H1 (cell line): ENCODE results near the gene OPCML. TPM values are rescaled to one million over a fixed set of nuclear protein-coding genes. Genes with fewer than 3 reads are reported as not detected.

Source experiments
- CTCF ChIA-PET: fragments of 300-600 bp; sonication (Branson Sonifier 250); formaldehyde crosslinking; loops from one replicate; lab custom pipeline; 2021; ENCODE audit not compliant: partially characterized antibody; lab: Charles Lee
- POLR2A ChIA-PET: fragments of 300-600 bp; sonication (Branson Sonifier 250); formaldehyde crosslinking; loops from one replicate; lab custom pipeline; 2021; ENCODE audit warnings: inconsistent platforms; ENCODE audit not compliant: partially characterized antibody; lab: Charles Lee
- DNase-seq, 2 experiments: peaks; one replicate each; pipeline versions ENCODE4 v3.0.0 to v3.0.0-alpha.2; 2010 to 2022; ENCODE audit warnings: low spot score in 2 of 2, low read depth in 1 of 2, mixed read lengths in 1 of 2
- FAIRE-seq: peaks from 2 replicates; lab custom pipeline; 2011; peaks lifted over from hg19 to GRCh38; lab: Jason Lieb, UNC
- H2AFZ ChIP-seq: 2 replicates; pipeline ENCODE4 v1.8.1; 2012; ENCODE audit warnings: low read length, inconsistent platforms
- H2AK5ac ChIP-seq: 2 replicates; pipeline ENCODE4 v1.6.1; 2013; ENCODE audit warnings: low read depth, low read length
- H2BK120ac ChIP-seq: replicated peaks from 2 replicates; pipeline ENCODE3; 2013; ENCODE audit warnings: low read depth, low read length, inconsistent platforms
- H2BK12ac ChIP-seq: 2 replicates; pipeline ENCODE4 v1.6.1; 2013; ENCODE audit warnings: low read depth, low read length
- H2BK15ac ChIP-seq: 2 replicates; pipeline ENCODE4 v1.6.1; 2013; ENCODE audit warnings: low read length
- H2BK20ac ChIP-seq: 2 replicates; pipeline ENCODE4 v1.6.1; 2013; ENCODE audit warnings: low read length
- H2BK5ac ChIP-seq: 2 replicates; pipeline ENCODE4 v1.6.1; 2013; ENCODE audit warnings: low read depth, low read length
- H3K14ac ChIP-seq: 2 replicates; pipeline ENCODE4 v1.6.1; 2013; ENCODE audit warnings: inconsistent platforms; ENCODE audit not compliant: insufficient read length
- H3K18ac ChIP-seq: 2 replicates; pipeline ENCODE4 v1.6.1; 2013; ENCODE audit warnings: low read length; ENCODE audit errors: extremely low read depth
- H3K23ac ChIP-seq: 2 replicates; pipeline ENCODE4 v1.6.1; 2013; ENCODE audit warnings: inconsistent platforms; ENCODE audit not compliant: insufficient read length
- H3K23me2 ChIP-seq: 2 replicates; pipeline ENCODE4 v1.6.1; 2013; ENCODE audit warnings: low read depth, low read length
- H3K27ac ChIP-seq: 2 replicates; pipeline ENCODE4 v1.6.1; 2011; ENCODE audit warnings: low read depth, low read length, inconsistent platforms
- H3K27me3 ChIP-seq, 4 experiments: replicated peaks in 1 of 4; 1 replicate in 1 of 4; 2 replicates in 3 of 4; pipeline versions ENCODE4 v1.6.1 to v1.8.1; 2011 to 2013; ENCODE audit warnings: low read length in 3 of 4, mild to moderate bottlenecking in 3 of 4, inconsistent platforms in 2 of 4, mixed read lengths in 2 of 4, moderate library complexity in 1 of 4; ENCODE audit not compliant: control insufficient read depth in 3 of 4, insufficient read depth in 3 of 4; ENCODE audit errors: extremely low read depth in 1 of 4
- H3K36me3 ChIP-seq, 4 experiments: 2 replicates each; pipeline versions ENCODE4 v1.6.1 to v1.8.1; 2011 to 2013; ENCODE audit warnings: mild to moderate bottlenecking in 4 of 4, low read length in 3 of 4, moderate library complexity in 2 of 4, control low read depth in 1 of 4, inconsistent platforms in 1 of 4; ENCODE audit not compliant: insufficient read depth in 4 of 4, control insufficient read depth in 2 of 4
- H3K4ac ChIP-seq: replicated peaks from 2 replicates; pipeline ENCODE3; 2013; ENCODE audit warnings: low read length, low read depth, mixed read lengths, inconsistent platforms; ENCODE audit not compliant: insufficient read length
- H3K4me1 ChIP-seq, 4 experiments: replicated peaks in 1 of 4; 1 replicate in 1 of 4; 2 replicates in 3 of 4; pipeline versions ENCODE4 v1.6.1 to v1.8.1; 2011 to 2013; ENCODE audit warnings: low read length in 3 of 4, inconsistent platforms in 2 of 4, mixed read lengths in 1 of 4; ENCODE audit not compliant: insufficient read depth in 4 of 4, control insufficient read depth in 3 of 4
- H3K4me2 ChIP-seq, 2 experiments: 2 replicates each; pipeline versions ENCODE4 v1.6.1 to v1.8.1; 2011 to 2013; ENCODE audit warnings: low read depth in 2 of 2, low read length in 2 of 2, control low read depth in 1 of 2, inconsistent platforms in 1 of 2, mild to moderate bottlenecking in 1 of 2; ENCODE audit not compliant: insufficient read depth in 1 of 2
- H3K4me3 ChIP-seq, 4 experiments: fragments of 200-600, 300-600 bp in 1 of 4; sonication (generic), shearing (Covaris generic), sonication (Bioruptor Twin) in 1 of 4; 2 replicates each; pipeline versions ENCODE4 v1.5.1 to v1.8.1; 2011 to 2016; ENCODE audit warnings: low read length in 4 of 4, low read depth in 3 of 4, control low read depth in 2 of 4, inconsistent platforms in 2 of 4, mild to moderate bottlenecking in 2 of 4, mixed read lengths in 1 of 4, moderate library complexity in 1 of 4; ENCODE audit not compliant: insufficient read depth in 2 of 4; ENCODE audit errors: extremely low read depth in 1 of 4
- H3K56ac ChIP-seq: replicated peaks from 2 replicates; pipeline ENCODE3; 2013; ENCODE audit warnings: low read depth, mild to moderate bottlenecking, mixed read lengths, low read length, inconsistent platforms; ENCODE audit not compliant: insufficient read length
- H3K79me1 ChIP-seq: 2 replicates; pipeline ENCODE4 v1.6.1; 2013; ENCODE audit warnings: low read depth, low read length, control low read depth
- H3K79me2 ChIP-seq, 2 experiments: 2 replicates each; pipeline versions ENCODE4 v1.6.1 to v1.8.1; 2012 to 2013; ENCODE audit warnings: low read length in 2 of 2, mild to moderate bottlenecking in 2 of 2, inconsistent platforms in 1 of 2; ENCODE audit not compliant: insufficient read depth in 2 of 2, control insufficient read depth in 1 of 2
- H3K9ac ChIP-seq, 4 experiments: replicated peaks in 1 of 4; 1 replicate in 1 of 4; 2 replicates in 3 of 4; pipeline versions ENCODE4 v1.6.1 to v1.8.1; 2011 to 2013; ENCODE audit warnings: low read depth in 3 of 4, low read length in 3 of 4, control low read depth in 2 of 4, mild to moderate bottlenecking in 2 of 4, moderate library complexity in 2 of 4, inconsistent platforms in 1 of 4; ENCODE audit errors: extremely low read depth in 1 of 4
- H3K9me3 ChIP-seq, 2 experiments: 2 replicates each; pipeline versions ENCODE4 v1.6.1 to v1.8.1; 2012 to 2013; ENCODE audit warnings: mild to moderate bottlenecking in 2 of 2, moderate library complexity in 2 of 2, control low read depth in 1 of 2, inconsistent platforms in 1 of 2, low read depth in 1 of 2, low read length in 1 of 2, mixed read lengths in 1 of 2; ENCODE audit not compliant: insufficient read depth in 2 of 2
- H4K20me1 ChIP-seq, 2 experiments: replicated peaks in 1 of 2; 2 replicates each; pipeline versions ENCODE3 to v1.8.1; 2011 to 2013; ENCODE audit warnings: inconsistent platforms in 2 of 2, low read length in 2 of 2, mild to moderate bottlenecking in 1 of 2; ENCODE audit not compliant: insufficient read depth in 2 of 2, control insufficient read depth in 1 of 2
- H4K5ac ChIP-seq: 2 replicates; pipeline ENCODE4 v1.6.1; 2013; ENCODE audit warnings: low read length, low read depth, mixed read lengths, inconsistent platforms; ENCODE audit not compliant: insufficient read length
- H4K8ac ChIP-seq: 2 replicates; pipeline ENCODE4 v1.8.0; 2013; ENCODE audit warnings: mild to moderate bottlenecking, moderate library complexity, low read length, inconsistent platforms; ENCODE audit not compliant: insufficient read depth; ENCODE audit errors: extremely low read depth
- H4K91ac ChIP-seq: replicated peaks from 2 replicates; pipeline ENCODE3; 2013; ENCODE audit warnings: low read length, mixed read lengths, inconsistent platforms; ENCODE audit not compliant: insufficient read length
- ATF3 ChIP-seq: IDR thresholded peaks from 2 replicates; pipeline ENCODE4 v1.6.1; 2011; ENCODE audit warnings: low read depth, mild to moderate bottlenecking, low read length; ENCODE audit not compliant: insufficient read depth
- BCL11A ChIP-seq, 2 experiments: IDR thresholded peaks; one replicate each; pipeline ENCODE4 v1.6.1; 2011; ENCODE audit warnings: low read depth in 2 of 2, low read length in 2 of 2, mild to moderate bottlenecking in 2 of 2
- EGR1 ChIP-seq: IDR thresholded peaks from 2 replicates; pipeline ENCODE4 v1.6.1; 2011; ENCODE audit warnings: low read depth, low read length, borderline replicate concordance
- EZH2 ChIP-seq: fragments of 200-600 bp; sonication (generic); IDR thresholded peaks from 2 replicates; pipeline ENCODE4 v1.7.1; 2012; ENCODE audit warnings: low read depth, mild to moderate bottlenecking, moderate library complexity, low read length, inconsistent platforms; ENCODE audit not compliant: severe bottlenecking
- JUN ChIP-seq: IDR thresholded peaks from 2 replicates; pipeline ENCODE4 v1.6.1; 2011; ENCODE audit warnings: low read depth, mild to moderate bottlenecking, improper control_type of control experiment, low read length
- PHF8 ChIP-seq: fragments of 200-600 bp; sonication (generic); conservative IDR thresholded peaks from 2 replicates; pipeline ENCODE4 v1.7.1; 2012; ENCODE audit warnings: low read depth, mild to moderate bottlenecking, inconsistent platforms, low read length, moderate library complexity
- POLR2A ChIP-seq, 2 experiments: IDR thresholded peaks; 1 replicate in 1 of 2; 2 replicates in 1 of 2; pipeline ENCODE4 v1.6.1; 2011; ENCODE audit warnings: low read depth in 2 of 2, low read length in 2 of 2, mild to moderate bottlenecking in 2 of 2; ENCODE audit errors: control extremely low read depth in 1 of 2
- POLR2AphosphoS5 ChIP-seq: IDR thresholded peaks from 2 replicates; pipeline ENCODE4 v1.6.1; 2011; ENCODE audit warnings: low read depth, low read length
- RBBP5 ChIP-seq: IDR thresholded peaks from 2 replicates; pipeline ENCODE4 v1.7.1; 2012; ENCODE audit warnings: low read depth, mild to moderate bottlenecking, inconsistent platforms, low read length, moderate library complexity, borderline replicate concordance
- RXRA ChIP-seq: IDR thresholded peaks from 2 replicates; pipeline ENCODE4 v1.6.1; 2011; ENCODE audit warnings: low read depth, mild to moderate bottlenecking, low read length, moderate library complexity; ENCODE audit not compliant: insufficient read depth
- SIX5 ChIP-seq: IDR thresholded peaks from 2 replicates; pipeline ENCODE4 v1.6.1; 2011; ENCODE audit warnings: mild to moderate bottlenecking, low read depth, low read length
- USF2 ChIP-seq: IDR thresholded peaks from 2 replicates; pipeline ENCODE4 v1.6.1; 2011; ENCODE audit warnings: low read length, improper control_type of control experiment
- YY1 ChIP-seq: IDR thresholded peaks from 2 replicates; pipeline ENCODE4 v1.6.1; 2011; ENCODE audit warnings: low read depth, mild to moderate bottlenecking, low read length
- ZNF274 ChIP-seq: IDR thresholded peaks from 2 replicates; pipeline ENCODE4 v1.7.0; 2012; ENCODE audit warnings: low read length, borderline replicate concordance; ENCODE audit errors: extremely low read depth
- WGBS, 2 experiments: shearing (Covaris generic) in 1 of 2; methylation state at CpG; one replicate each; pipeline versions ENCODE4 v1.1.6 to v1.1.7; 2013 to 2015; ENCODE audit warnings: low lambda C conversion rate in 2 of 2, mixed read lengths in 2 of 2, inconsistent platforms in 1 of 2, low coverage in 1 of 2, missing lambda C conversion rate in 1 of 2; ENCODE audit not compliant: insufficient replicate concordance in 2 of 2, insufficient coverage in 1 of 2, insufficient read length in 1 of 2; ENCODE audit errors: extremely low coverage in 1 of 2, missing lambda C conversion rate in 1 of 2; 5-methylcytosine and 5-hydroxymethylcytosine counted together
- polyA plus RNA-seq, 7 experiments: library from polyadenylated mRNA; depleted of rRNA in 3 of 7; stranded (reverse) in 5 of 7; unstranded in 2 of 7; fragments of >200 nt in 5 of 7; fragments of 200-250 nt in 2 of 7; gene quantifications; 1 replicate in 5 of 7; 2 replicates in 1 of 7; 4 replicates in 1 of 7; pipeline versions ENCODE4 v1.2.1 to v1.2.3, GENCODE V29; 2011 to 2013; ENCODE audit warnings: missing spikeins in 2 of 7, mixed read lengths in 2 of 7
- total RNA-seq: library from RNA; stranded (reverse); fragmentation: NEBNext Ultra II Directional; extraction: Animal tissue kit (Norgen Biotek cat#: 25700); gene quantifications from 2 replicates; pipeline ENCODE4 v1.2.1, GENCODE V29; 2021

The OPCML gene
- total and polyA plus RNA-seq, 2 of the 8 experiments (the other 6 are each of a cell fraction or from before 2014, with no cell fraction given) = 2.3 to 3.1 TPM

- Histone ChIP-seq H3K79me2 (no peaks in the 10 kb centered on the region), H3K4me3 (no peak overlapping the region), H2AFZ (no peak overlapping the region), H4K5ac (no peak overlapping the region), H3K27me3 (no peaks in the 10 kb centered on the region), H2BK15ac (no peak overlapping the region), H4K91ac (no peak overlapping the region), H3K23me2 (no peaks in the 10 kb centered on the region), H3K27ac (no peak overlapping the region), H2BK20ac (no peak overlapping the region), H3K36me3 (no peaks in the 10 kb centered on the region), H2BK5ac (no peak overlapping the region), H3K23ac (no peak overlapping the region), H3K4ac (no peak overlapping the region), H3K14ac (no peak overlapping the region), H2BK12ac (no peak overlapping the region), H3K9me3 (no peaks in the 10 kb centered on the region), H3K9ac (no peak overlapping the region), H3K4me1 (no peaks in the 10 kb centered on the region; a peak in 1 of 7 replicates), H3K18ac (no peak overlapping the region), H3K56ac (no peak overlapping the region), H2AK5ac (no peak overlapping the region), H2BK120ac (no peak overlapping the region), H3K79me1 (no peaks in the 10 kb centered on the region), H3K4me2 (no peak overlapping the region), H4K20me1 (no peaks in the 10 kb centered on the region), H4K8ac (no peak overlapping the region)
- DNase-seq (no peak), FAIRE-seq (no peak)
- ChIA-PET CTCF (interaction anchor here (0.6 to 3.1 kb wide), 7 partner anchors 9 to 591 kb away, joined by 3 to 13 read pairs (median 3); no protein-coding TSS in a partner anchor), POLR2A (no interaction called here)
- 97% methylated on average over 7 of the region's 7 CpGs; no CpG with 5 or more reads in 1 of the 2 experiments for WGBS, 2 experiments
- no peak for TF ChIP-seq PHF8
- TF ChIP-seq BCL11A (IDR thresholded peaks at IDR 0.05; ENCODE audit: low read depth in 2 of 2, low read length in 2 of 2) = no peak
- no peak for TF ChIP-seq YY1
- no peak for TF ChIP-seq ATF3
- TF ChIP-seq POLR2A (IDR thresholded peaks at IDR 0.05; ENCODE audit: control extremely low read depth in 1 of 2, low read depth in 2 of 2, low read length in 2 of 2) = no peak
- no peak for TF ChIP-seq RXRA
- no peak for TF ChIP-seq EGR1
- no peak for TF ChIP-seq USF2
- TF ChIP-seq ZNF274 = no peak
- no peak for TF ChIP-seq EZH2
- TF ChIP-seq SIX5 = no peak
- TF ChIP-seq RBBP5 = no peak
- no peak for TF ChIP-seq JUN
- TF ChIP-seq POLR2AphosphoS5 = no peak
These were observed 404.6 kb downstream of the OPCML start for GRCh38 chr11:133127741-133128140.
